ENCODE measurements around the gene LRRC4C.

GRCh38 chr11:40080434-40080833, 1379.0 kb downstream of the LRRC4C start:
- TF ChIP-seq ZNF138 (CRISPR knock-in tag; conservative IDR thresholded peaks at IDR 0.05) = no peak
- TF ChIP-seq ATF2 (CRISPR knock-in tag; IDR thresholded peaks at IDR 0.05; ENCODE audit: borderline replicate concordance, low read depth) = no peak
- no peak for TF ChIP-seq SP1 (CRISPR knock-in tag; conservative IDR thresholded peaks at IDR 0.05)
- TF ChIP-seq, protein P1, sequence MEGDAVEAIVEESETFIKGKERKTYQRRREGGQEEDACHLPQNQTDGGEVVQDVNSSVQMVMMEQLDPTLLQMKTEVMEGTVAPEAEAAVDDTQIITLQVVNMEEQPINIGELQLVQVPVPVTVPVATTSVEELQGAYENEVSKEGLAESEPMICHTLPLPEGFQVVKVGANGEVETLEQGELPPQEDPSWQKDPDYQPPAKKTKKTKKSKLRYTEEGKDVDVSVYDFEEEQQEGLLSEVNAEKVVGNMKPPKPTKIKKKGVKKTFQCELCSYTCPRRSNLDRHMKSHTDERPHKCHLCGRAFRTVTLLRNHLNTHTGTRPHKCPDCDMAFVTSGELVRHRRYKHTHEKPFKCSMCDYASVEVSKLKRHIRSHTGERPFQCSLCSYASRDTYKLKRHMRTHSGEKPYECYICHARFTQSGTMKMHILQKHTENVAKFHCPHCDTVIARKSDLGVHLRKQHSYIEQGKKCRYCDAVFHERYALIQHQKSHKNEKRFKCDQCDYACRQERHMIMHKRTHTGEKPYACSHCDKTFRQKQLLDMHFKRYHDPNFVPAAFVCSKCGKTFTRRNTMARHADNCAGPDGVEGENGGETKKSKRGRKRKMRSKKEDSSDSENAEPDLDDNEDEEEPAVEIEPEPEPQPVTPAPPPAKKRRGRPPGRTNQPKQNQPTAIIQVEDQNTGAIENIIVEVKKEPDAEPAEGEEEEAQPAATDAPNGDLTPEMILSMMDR (IDR thresholded peaks at IDR 0.05) = no peak
- TF ChIP-seq ZNF263 (CRISPR knock-in tag; IDR thresholded peaks at IDR 0.05; ENCODE audit: low read depth) = no peak
